ENCODE results near the gene COL5A1.

The COL5A1 gene

GRCh38 chr9:134651226-134651905 lies 9.8 kb downstream of the COL5A1 start:
- no peak for TF ChIP-seq CTCF (IDR thresholded peaks at IDR 0.05; ENCODE audit: borderline replicate concordance, control extremely low read depth, extremely low read depth, insufficient read depth, missing control alignments)
- in situ Hi-C loops (cut with MboI; ENCODE audit: low sequenced_read_pairs, unreplicated experiment), result no loop called here
- DNase-seq (ENCODE audit: low spot score), result no peak

DNA sequence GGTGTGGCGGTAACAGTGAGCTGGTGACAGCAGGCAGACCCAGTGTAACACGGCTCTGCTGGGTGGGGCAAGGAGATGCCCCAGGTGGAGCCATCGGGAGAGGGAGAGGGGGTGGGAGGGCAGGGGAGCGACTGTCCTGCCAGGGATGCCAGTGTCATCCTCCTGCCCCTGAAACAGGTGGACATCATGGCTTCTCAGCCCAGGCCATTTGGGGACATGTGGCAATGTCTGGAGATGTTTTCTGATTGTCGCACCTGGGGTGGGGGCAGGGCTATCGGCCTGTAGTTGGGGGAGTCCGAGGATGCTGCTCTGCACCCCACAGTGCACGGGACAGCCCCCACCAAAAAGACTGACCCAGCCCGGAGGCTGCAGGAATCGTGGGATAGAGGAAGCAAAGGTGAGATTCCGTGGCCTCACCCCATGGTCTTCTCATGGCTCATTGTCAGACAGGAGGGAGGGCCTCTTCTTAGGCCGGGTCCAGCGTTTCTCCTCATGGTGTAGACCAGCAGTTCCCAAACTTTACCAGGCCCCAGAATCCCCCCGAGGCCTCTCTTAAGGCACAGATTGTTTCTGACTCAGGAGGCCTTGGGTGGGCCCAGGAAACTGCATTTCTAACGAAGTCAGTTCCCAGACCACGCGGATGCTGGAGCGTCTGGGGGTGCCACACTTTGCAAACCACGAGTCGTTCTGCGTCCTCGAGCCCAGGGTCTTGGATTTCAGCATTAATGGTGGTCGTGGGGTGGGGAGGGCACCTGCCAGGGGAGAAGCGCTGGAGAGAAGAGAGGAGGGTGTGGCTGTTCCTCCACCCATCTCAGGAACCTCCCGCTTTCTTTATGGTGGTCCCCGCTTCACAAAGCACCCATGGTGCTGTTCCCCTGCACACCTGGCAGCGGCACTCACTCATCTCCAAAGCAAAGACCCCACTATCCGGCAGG lies 11.0 kb downstream of the COL5A1 start:
- no peak for DNase-seq (ENCODE audit: low spot score)
- in situ Hi-C loops (cut with MboI; ENCODE audit: low sequenced_read_pairs, unreplicated experiment), result no loop called here
- TF ChIP-seq CTCF (IDR thresholded peaks at IDR 0.05; ENCODE audit: borderline replicate concordance, control extremely low read depth, extremely low read depth, insufficient read depth, missing control alignments), result no peak

GRCh38 chr9:134653259-134654009 lies 11.8 kb downstream of the COL5A1 start:
- DNase-seq (ENCODE audit: low spot score), result no peak
- TF ChIP-seq CTCF (IDR thresholded peaks at IDR 0.05; ENCODE audit: borderline replicate concordance, control extremely low read depth, extremely low read depth, insufficient read depth, missing control alignments), result no peak
- in situ Hi-C loops (cut with MboI; ENCODE audit: low sequenced_read_pairs, unreplicated experiment), result no loop called here

DNA sequence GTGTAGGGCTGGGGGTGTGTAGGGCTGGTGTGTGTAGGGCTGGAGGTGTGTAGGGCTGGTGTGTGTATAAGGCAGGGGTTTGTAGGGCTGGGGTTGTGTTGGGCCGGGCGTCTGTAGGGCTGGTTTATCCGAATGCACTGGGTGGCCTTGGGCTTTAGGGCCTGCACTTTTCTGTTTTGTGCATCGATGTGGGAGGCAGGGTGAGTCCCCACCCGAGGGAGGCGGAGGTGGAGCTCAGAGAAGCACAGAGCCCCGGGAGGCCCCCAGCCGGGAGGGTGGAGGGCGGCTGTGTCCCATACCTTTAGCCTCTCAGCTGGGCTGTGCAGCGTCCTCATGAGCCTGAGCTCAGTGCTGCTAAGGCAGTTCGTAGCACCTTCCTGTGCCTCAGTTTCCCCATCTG lies 13.5 kb downstream of the COL5A1 start:
- no peak for DNase-seq (ENCODE audit: low spot score)
- TF ChIP-seq CTCF (IDR thresholded peaks at IDR 0.05; ENCODE audit: borderline replicate concordance, control extremely low read depth, extremely low read depth, insufficient read depth, missing control alignments), result no peak
- in situ Hi-C loops (cut with MboI; ENCODE audit: low sequenced_read_pairs, unreplicated experiment), result no loop called here

- in situ Hi-C loops (cut with MboI; ENCODE audit: low sequenced_read_pairs, unreplicated experiment), result no loop called here
- TF ChIP-seq CTCF (IDR thresholded peaks at IDR 0.05; ENCODE audit: borderline replicate concordance, control extremely low read depth, extremely low read depth, insufficient read depth, missing control alignments), result no peak
- DNase-seq (ENCODE audit: low spot score), result no peak
Measured at GRCh38 chr9:134655586-134656333, 14.2 kb downstream of the COL5A1 start.

Data from GM13976 (cell line).